OCI-LY7 (cell line): ENCODE data around the gene CEP78.

Source experiments
- CTCF ChIP-seq: fragments of 200-600 bp; sonication (generic); conservative IDR thresholded peaks from 2 replicates; pipeline ENCODE4 v1.5.1; 2014; ENCODE audit warnings: mild to moderate bottlenecking, antibody characterized with exemption, low read length, moderate library complexity, mixed read lengths
- EZH2phosphoT487 ChIP-seq: fragments of 200-600 bp; sonication (generic); IDR thresholded peaks from 2 replicates; pipeline ENCODE4 v1.6.1; 2018; ENCODE audit warnings: low read depth, borderline replicate concordance, mild to moderate bottlenecking, mixed run types, antibody characterized with exemption, low read length, moderate library complexity, mixed read lengths

- no peak for TF ChIP-seq CTCF
- TF ChIP-seq EZH2phosphoT487, result no peak
Measured at GRCh38 chr9:78325846-78326360, 90.0 kb downstream of the CEP78 start.
